Activated effector memory CD4-positive, alpha-beta T cell treated with Interleukin-2 at 50 U/mL for 16 hours (primary cell): ENCODE measurements around the gene NCR2.

Experiments
- DNase-seq: peaks from one replicate; pipeline ENCODE4 v3.0.0-alpha.2; 2020

Gene NCR2

GRCh38 chr6:41332241-41332640 is 3.2 kb upstream of the NCR2 start:
- no peak for DNase-seq

GRCh38 chr6:41332842-41333736 is 2.3 kb upstream of the NCR2 start:
- no peak for DNase-seq

GRCh38 chr6:41334482-41335040 is 847 bp upstream of the NCR2 start:
- no peak for DNase-seq

- DNase-seq, result no peak
Measured at GRCh38 chr6:41335943-41336342, 535 bp downstream of the NCR2 start.

GRCh38 chr6:41336824-41337223 is 1.4 kb downstream of the NCR2 start:
- DNase-seq, result no peak

GRCh38 chr6:41337709-41338108 is 2.3 kb downstream of the NCR2 start:
- no peak for DNase-seq

GRCh38 chr6:41338659-41339058 is 3.3 kb downstream of the NCR2 start:
- no peak for DNase-seq

GRCh38 chr6:41341580-41341979 is 6.2 kb downstream of the NCR2 start:
- no peak for DNase-seq

- no peak for DNase-seq
Measured at GRCh38 chr6:41342241-41342640, 6.8 kb downstream of the NCR2 start.

- no peak for DNase-seq
Measured at GRCh38 chr6:41343641-41344187, 8.3 kb downstream of the NCR2 start.

- peak; percentile 15 for DNase-seq
Measured at GRCh38 chr6:41344876-41345275, 9.5 kb downstream of the NCR2 start.

GRCh38 chr6:41345901-41346300 is 10.5 kb downstream of the NCR2 start:
- DNase-seq, result no peak

GRCh38 chr6:41346441-41346840 is 11.0 kb downstream of the NCR2 start:
- no peak for DNase-seq

GRCh38 chr6:41347378-41348050 is 12.1 kb downstream of the NCR2 start:
- no peak for DNase-seq

GRCh38 chr6:41348934-41349333 is 13.5 kb downstream of the NCR2 start:
- DNase-seq, result no peak

GRCh38 chr6:41352396-41352795 is 17.0 kb downstream of the NCR2 start:
- DNase-seq, result no peak

- DNase-seq, result no peak
Measured at GRCh38 chr6:41352907-41353306, 17.5 kb downstream of the NCR2 start.

GRCh38 chr6:41353333-41353732 is 17.9 kb downstream of the NCR2 start:
- no peak for DNase-seq

- no peak for DNase-seq
Measured at GRCh38 chr6:41355952-41356351, 20.5 kb downstream of the NCR2 start.

GRCh38 chr6:41356825-41357224 is 21.4 kb downstream of the NCR2 start:
- no peak for DNase-seq

GRCh38 chr6:41358503-41358902 is 23.1 kb downstream of the NCR2 start:
- DNase-seq, result no peak

GRCh38 chr6:41359617-41360313 is 24.4 kb downstream of the NCR2 start:
- DNase-seq, result no peak

- DNase-seq, result no peak
Measured at GRCh38 chr6:41360314-41360685, 24.9 kb downstream of the NCR2 start.
